ENCODE data around the gene MARF1.
"Not testable (repeated sequence)": the region's sequence is repeated elsewhere in the genome, so short reads cannot be mapped to it uniquely, and the experiment has no call there.

The MARF1 gene

GRCh38 chr16:15620611-15621195, 22.3 kb downstream of the MARF1 start:
- DNase-seq = no peak

GRCh38 chr16:15618392-15618791, 24.6 kb downstream of the MARF1 start:
- DNase-seq = no peak

GRCh38 chr16:15617901-15618300, 25.1 kb downstream of the MARF1 start:
- no peak for DNase-seq

- no peak for DNase-seq
These were observed 26.3 kb downstream of the MARF1 start for GRCh38 chr16:15616475-15617165.

- DNase-seq = no peak
These were observed 26.9 kb downstream of the MARF1 start for GRCh38 chr16:15616012-15616411.

- no peak for DNase-seq
These were observed 29.3 kb downstream of the MARF1 start for GRCh38 chr16:15613676-15614075.

- no peak for DNase-seq
These were observed 31.3 kb downstream of the MARF1 start for GRCh38 chr16:15611610-15612009.

- DNase-seq = no peak
These were observed 32.5 kb downstream of the MARF1 start for GRCh38 chr16:15610369-15610871.

GRCh38 chr16:15609286-15609649, 33.7 kb downstream of the MARF1 start:
- no peak for DNase-seq

GRCh38 chr16:15608398-15609285, 34.3 kb downstream of the MARF1 start:
- no peak for DNase-seq

- DNase-seq = no peak
These were observed 35.1 kb downstream of the MARF1 start for GRCh38 chr16:15607700-15608396.

GRCh38 chr16:15607221-15607699, 35.7 kb downstream of the MARF1 start:
- DNase-seq = not testable (repeated sequence)

- DNase-seq = no peak
These were observed 36.3 kb downstream of the MARF1 start for GRCh38 chr16:15606518-15607220.

GRCh38 chr16:15605839-15606517, 37.0 kb downstream of the MARF1 start:
- no peak for DNase-seq

- DNase-seq = no peak
These were observed 38.2 kb downstream of the MARF1 start for GRCh38 chr16:15604460-15605440.

- no peak for DNase-seq
These were observed 40.5 kb downstream of the MARF1 start for GRCh38 chr16:15602285-15603044.

GRCh38 chr16:15601212-15601879, 41.6 kb downstream of the MARF1 start:
- no peak for DNase-seq

- DNase-seq = no peak
These were observed 43.5 kb downstream of the MARF1 start for GRCh38 chr16:15599303-15600070.

Measured in stimulated activated CD4-positive, alpha-beta T cell treated with anti-CD3 and anti-CD28 coated beads, Interleukin-4, amount 100 ng/mL, for 1 hour (primary cell).